OCI-LY3 (cell line): ENCODE measurements around the gene PPP3CA.

ENCODE experiments used
- CTCF ChIP-seq: fragments of 200-600, 300-600 bp; sonication (generic); IDR thresholded peaks from 2 replicates; pipeline ENCODE4 v1.5.1; 2014; ENCODE audit warnings: antibody characterized with exemption, low read length, low read depth
- EZH2phosphoT487 ChIP-seq: fragments of 200-600 bp; shearing (Covaris generic); IDR thresholded peaks from 2 replicates; pipeline ENCODE4 v1.6.1; 2018; ENCODE audit warnings: antibody characterized with exemption, mixed run types, low read depth

- TF ChIP-seq CTCF = no peak
- no peak for TF ChIP-seq EZH2phosphoT487
Measured at GRCh38 chr4:101162990-101163380, 184.3 kb downstream of the PPP3CA start.
